ENCODE data around the gene NPHP4.
"Not testable (repeated sequence)": the region's sequence is repeated elsewhere in the genome, so short reads cannot be mapped to it uniquely, and the experiment has no call there.

Gene NPHP4

DNA sequence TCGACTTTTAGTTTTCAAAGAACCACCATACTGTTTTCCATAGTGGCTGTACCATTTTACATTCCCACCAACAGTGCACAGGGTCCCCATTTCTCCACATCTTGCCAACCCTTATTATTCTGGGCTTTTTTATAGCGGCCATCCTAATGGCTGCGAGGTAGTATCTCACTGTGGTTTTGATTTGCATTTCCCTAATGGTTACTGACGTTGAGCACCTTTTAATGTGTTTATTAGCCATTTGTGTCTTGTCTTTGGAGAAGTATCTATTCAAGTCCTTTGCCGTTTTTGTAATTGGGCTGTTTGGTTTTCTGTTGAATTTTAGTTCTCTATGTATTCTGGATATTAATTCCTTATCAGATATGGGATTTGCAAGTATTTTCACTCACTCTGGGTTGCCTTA lies 31.1 kb upstream of the NPHP4 start:
- DNase-seq (ENCODE audit: low read depth): no peak

DNA sequence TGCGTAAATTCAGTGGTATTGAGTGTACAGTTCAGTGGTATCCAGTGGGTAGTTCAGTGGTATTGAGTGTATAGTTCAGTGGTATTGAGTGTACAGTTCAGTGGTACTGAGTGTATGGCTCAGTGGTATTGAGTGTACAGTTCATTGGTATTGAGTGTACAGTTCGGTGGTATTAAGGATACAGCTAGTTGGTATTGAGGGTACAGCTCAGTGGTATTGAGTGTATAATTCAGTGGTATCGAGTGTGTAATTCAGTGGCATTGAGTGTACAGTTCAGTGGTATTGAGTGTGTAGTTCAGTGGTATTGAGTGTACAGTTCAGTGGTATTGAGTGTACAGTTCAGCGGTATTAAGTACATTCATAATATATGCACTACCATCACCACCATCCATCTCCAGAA lies 30.0 kb upstream of the NPHP4 start:
- no peak for DNase-seq (ENCODE audit: low read depth)

DNA sequence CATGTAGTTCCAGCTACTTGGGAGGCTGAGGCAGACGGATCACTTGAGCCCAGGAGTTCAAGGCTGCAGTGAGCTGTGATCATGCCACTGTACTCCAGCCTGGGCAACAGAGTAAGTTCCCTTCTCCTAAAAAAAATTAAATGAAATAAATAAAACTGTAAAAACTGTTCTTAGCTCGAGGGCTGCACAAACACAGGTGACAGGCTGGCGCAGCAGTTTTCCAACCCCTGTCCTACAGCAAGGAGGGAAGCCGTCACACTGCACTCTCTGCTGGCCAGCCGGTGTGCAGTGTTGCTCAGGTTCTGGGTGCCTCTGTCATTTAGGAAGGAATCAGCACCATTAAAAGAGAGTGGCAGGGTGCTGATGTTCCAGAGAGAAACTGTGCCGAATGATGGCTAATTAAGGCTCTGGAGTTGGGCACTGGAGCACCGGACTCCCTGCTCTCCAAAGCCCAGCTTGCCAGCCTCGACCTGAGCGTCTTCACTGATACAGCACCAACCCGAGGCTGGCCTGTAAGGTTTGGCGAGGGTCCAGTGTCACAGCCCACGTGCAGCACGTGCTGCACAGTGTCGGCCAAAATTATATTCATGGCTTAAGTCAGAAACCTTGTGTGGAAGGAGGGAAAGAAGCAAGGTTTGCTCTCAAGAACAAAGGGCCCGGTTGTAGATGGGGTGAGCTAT lies 27.1 kb upstream of the NPHP4 start:
- no peak for DNase-seq (ENCODE audit: low read depth)

DNA sequence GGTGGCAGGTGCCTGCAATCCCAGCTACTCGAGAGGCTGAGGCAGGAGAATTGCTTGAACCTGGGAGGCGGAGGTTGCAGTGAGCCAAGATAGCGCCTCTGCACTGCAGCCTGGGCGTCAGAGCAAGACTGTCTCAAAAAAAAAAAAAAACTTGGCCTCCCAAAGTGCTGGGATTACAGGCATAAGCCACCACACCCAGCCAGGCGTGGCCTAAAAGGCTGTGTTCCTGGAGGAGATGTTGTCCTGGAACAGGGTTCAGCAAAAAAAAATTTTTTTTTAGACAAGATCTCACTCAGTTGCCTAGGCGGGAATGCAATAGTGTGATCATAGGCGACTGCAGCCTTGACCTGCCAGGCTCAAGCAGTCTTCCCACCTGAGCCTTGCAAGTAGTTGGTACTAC lies 25.4 kb upstream of the NPHP4 start:
- DNase-seq (ENCODE audit: low read depth): not testable (repeated sequence)

DNA sequence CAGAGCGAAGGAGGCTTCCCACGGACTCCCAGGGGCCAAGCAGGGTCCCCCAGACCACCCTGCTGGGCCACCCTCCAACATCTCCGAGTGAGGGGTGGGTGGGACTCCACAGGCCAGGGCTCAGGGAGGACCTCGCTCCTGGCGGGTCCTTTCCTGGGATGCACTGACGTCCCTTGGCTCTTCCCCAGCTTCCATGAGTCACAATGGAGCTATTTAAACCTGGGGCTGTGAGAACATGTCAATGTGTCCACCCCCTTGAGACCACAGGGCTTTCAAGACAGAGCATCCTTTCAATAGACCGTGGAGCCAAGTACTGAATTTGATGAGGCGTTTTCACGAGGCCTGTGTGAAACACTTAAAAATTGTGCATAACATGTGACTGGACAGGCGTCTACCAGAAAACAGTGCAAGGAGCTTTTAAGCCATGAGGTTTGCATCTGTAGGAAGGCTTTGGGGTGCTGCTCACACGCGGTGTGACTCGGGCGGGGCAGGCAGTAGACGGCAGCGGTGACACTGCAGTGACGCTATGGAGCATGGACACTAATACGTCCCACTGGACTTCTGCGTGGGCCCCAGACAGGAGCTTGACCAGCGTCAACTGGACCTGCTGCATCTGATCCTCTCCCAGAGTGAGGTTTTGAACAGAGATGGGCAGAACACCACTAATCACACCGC lies 24.1 kb upstream of the NPHP4 start:
- DNase-seq (ENCODE audit: low read depth): no peak

DNA sequence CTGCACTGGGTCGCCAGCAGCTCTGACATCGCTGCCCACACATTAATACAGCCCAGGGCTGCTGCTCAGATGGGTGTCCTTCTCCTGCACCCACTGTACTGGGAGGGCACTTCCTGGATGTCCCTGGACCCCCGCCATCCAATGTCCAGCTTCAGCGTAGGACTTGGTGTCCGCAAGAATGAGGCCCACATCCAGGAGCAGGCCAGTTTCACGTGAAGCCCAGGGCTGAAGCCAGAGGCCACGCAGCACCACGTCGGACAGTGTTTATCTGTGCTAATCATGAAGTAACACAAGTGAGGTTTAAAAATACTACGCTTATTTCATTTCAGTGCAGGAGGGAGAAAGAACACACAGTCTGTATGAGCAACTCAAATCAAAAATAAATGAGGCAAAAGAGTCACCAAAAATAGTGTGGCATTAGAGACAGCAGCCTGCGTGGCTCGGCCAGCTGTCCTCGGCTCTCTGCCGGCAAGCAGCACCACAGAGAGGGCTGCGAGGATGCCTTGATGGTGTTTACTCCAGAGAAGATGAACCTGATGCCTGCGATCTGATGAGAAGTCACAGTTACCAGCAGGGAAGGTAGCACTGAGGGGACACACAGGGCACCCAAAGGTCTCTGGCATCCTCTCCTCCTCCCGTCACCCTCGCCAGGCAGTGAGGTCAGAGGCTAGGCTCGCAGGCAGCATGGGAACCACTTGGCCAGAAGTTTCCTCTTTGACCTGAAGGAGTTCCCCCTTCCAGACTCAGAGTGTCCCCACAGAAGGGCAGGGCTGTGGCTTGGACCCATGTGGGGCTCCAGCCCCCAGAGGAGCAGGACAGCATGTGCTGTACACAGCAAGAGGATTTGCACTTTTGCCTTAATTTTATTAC lies 22.1 kb upstream of the NPHP4 start:
- no peak for DNase-seq (ENCODE audit: low read depth)

DNA sequence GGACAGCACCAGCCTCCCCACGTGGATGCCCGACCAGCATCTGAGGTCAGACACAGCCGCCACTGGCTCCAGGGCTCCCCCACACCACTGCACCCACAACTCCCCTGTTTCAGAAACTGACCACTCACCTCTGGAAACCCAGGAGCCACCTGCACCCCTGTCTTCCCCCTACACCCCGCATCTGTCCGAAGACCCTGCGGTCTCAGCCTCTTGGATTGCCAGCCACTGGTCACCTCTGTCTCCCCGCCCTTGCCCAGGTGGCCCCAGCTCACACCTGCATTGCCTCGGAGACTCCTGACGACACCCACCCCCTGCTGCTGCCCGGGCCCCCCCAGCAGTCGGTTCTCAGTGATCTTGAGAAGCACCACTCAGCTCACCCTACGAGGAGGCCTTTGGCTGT lies 21.3 kb upstream of the NPHP4 start:
- DNase-seq (ENCODE audit: low read depth): no peak

DNA sequence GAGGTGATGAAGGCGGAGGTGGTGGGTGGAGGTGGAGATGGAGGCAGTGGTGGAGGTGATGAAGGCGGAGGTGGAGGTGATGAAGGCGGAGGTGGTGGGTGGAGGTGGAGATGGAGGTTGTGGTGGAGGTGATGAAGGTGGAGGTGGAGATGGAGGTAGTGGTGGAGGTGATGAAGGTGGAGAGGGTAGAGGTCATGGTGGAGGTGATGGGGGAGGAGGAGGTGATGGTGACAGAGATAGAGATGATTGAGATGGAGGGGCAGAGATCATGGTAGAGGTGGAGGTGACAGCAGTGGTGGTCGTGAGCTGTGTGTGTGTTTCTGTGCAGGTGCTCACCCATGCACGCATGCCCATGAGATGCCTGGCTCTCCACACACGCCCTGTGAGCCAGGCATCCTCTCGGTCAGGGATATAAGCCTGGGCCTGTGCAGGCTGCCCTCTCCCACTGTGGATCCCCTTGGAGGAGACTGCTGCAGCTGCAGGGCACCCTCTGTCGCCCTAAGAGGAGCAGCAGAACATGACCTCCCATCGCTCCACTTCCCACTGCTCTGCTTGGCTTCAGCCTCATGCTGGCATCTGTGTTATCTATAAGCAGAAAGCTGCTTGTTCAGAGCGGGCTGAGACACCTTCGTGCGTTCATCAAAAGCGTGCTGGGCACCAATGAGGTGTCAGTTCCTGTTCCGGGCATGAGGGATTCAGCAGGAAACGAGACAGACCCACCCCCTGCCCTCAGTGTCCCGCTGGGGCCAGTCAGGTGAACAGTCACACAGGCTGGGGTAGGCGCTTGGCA lies 20.5 kb upstream of the NPHP4 start:
- DNase-seq (ENCODE audit: low read depth): no peak

DNA sequence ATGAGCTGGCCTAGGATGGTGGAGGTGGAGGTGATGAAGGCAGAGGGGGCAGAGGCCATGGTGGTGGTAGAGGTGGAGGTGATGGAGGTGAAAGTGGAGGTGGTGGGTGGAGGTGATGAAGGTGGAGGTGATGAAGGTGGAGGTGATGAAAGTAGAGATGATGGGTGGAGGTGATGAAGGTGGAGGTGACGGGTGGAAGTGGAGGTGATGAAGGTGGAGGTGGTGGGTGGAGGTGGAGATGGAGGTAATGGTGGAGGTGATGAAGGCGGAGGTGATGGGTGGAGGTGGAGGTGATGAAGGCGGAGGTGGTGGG lies 19.7 kb upstream of the NPHP4 start:
- DNase-seq (ENCODE audit: low read depth): no peak

DNA sequence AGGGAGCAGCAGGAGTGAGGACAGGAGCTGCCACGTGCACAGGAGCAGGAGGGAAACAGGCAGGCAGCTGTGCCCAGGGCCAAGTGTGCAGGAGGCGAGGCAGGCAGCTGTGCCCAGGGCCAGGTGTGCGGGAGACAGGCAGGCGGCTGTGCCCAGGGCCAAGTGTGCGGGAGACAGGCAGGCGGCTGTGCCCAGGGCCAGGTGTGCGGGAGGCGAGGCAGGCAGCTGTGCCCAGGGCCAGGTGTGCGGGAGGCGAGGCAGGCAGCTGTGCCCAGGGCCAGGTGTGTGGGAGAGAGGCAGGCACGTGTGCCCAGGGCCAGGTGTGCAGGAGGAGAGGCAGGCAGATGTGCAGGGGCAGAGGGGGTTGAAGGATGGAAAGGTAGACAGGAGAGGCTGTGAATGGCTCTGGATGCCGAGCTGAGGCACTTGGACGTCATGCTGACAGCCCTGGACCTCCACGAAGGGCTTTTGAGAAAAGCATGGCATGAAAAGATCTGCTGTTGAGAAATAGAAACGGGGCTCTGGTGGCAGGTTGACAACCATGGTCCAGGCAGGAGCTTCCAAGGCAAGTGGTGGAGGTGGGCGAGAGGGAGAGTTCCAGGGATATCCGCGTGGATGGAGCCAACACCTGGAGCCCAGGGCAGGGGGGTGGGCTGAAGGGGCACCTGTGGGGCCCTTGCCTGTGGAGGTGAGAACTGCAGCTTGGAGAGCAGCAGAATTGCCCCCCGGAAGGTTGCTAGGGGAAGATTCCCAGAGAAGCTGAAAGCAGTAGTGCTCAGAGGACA lies 19.1 kb upstream of the NPHP4 start:
- no peak for DNase-seq (ENCODE audit: low read depth)

DNA sequence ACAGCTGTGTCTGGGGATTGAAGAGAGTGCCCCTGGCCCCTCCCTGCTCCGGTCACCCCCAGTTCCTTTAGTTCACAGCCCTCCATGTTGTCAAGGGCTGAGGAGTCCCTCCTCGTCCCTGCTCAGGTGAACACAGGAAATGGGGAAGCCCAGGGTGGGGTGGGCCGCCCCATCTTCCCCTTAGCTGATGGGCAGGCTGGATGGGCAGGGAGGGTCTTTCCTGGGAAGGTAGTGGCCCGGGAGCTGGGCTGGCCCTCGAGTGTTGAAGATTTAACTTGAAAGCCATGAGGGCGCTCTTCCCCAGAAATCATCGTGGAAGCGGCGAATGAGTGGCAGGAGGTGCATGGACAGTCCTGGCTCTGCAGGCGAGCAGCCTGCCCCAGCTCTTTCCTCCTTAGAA lies 18.3 kb upstream of the NPHP4 start:
- DNase-seq (ENCODE audit: low read depth): no peak

DNA sequence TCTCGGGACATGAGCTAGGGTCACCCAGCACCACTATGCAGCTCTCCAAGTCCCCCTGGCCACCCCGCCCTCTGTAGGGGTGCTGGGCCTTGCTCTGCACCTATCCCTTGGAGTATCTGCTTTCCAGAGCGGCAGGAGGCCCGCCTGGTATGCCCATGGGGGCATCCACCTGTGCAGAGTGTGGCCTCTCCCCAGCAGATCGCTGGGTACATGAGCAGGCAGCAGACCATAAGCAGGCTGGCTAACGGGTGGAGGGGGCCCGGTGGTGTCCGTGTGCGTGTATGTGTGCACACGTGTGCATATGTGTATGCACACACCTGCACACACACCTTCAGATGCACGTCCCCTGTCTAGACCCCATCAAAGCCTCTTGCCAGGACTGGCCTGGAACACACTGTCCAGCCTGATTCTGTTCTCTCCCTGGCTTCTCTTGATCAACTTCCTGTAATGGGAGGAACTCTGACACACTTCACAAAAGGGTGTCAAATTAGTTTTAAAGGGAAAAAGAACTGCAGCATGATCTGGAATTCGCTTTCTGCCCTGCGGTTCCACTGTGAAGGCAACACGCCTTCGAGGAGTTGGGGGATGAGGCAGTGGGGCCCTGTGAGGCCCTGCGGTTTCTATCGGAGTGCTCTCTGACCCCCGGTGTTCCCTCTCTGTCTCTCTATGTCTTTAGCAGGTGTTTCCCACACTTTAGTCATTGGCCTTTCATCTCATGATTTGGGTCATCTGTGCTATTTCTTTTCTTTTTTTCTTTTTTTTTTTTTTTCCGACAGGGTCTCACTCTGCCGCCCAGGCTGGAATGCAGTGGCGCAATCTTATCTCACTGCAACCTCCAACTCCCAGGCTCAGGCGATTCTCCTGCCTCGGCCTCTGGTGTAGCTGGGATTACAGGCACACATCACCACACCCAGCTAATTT lies 17.2 kb upstream of the NPHP4 start:
- no peak for DNase-seq (ENCODE audit: low read depth)

DNA sequence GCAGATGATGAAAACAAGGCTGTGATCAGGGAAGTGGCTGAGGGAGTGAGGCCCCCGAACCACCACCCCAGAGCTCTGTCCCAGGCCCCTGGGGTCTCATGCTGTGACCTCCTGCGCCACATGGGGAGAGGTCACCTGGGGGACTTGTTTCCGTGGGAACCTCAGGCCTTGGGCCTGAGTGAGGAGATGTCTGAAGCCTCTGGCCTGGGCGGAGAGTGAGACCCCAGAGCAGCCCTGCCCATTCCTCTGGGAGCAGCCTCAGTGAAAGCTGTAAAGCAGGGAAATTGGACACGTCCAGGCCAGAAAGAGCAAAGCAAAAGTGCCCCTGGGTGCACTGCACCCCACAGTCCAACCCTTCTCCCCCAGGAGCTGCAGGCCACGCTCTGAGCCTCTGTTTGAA lies 16.5 kb upstream of the NPHP4 start:
- no peak for DNase-seq (ENCODE audit: low read depth)

DNA sequence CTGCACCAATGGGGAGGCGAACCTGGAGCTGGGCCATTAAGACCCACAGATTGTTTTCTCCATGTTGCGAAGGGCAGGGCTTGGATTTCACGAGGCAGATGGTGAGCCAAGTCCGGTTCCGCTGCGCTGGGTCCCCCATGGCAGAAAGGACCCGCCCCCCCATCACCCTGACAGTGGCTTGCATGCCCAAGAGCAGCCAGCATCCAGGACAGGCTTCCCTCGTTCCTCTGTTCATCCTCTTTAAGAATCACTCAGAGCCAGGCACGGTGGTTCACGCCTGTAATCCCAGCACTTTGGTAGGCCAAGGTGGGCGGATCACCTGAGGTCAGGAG lies 15.8 kb upstream of the NPHP4 start:
- no peak for DNase-seq (ENCODE audit: low read depth)

DNA sequence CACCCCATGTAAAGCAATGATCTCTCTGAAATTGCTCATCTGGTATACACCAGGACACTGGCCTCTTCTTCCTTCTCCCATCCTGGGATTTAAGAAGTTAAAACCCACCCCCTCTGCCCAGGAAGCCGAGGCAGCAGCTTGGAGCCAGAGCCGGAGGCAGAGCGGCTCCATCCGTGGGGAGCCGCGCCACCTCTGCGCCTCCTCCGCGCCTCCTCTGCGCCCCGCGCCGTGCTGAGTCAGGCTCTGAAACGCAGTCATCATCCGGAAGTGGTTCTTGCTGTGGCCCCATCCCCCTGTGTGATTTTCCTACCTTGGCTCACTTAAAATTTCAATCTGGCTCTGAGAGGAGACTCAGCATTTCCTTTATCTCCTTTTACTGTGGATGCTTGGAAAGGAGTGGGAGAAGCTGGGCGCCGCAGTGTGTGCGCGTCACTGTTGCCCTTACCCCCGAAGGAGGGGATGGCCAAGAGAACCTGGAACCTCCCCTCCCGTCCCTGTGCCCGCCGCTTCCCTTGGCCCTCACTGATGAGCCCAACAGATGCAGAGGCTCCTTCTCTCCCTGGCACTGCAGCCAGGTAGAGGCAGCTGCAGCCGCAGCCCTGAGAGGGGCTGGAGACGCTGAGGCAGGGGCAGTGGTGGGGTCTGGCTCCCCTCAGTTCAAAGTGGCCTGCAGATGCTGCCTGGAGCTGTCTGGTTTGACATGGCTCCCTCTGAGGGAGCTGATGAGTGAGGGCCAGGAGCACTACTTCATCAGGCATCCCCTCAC lies 15.3 kb upstream of the NPHP4 start:
- DNase-seq (ENCODE audit: low read depth): no peak

DNA sequence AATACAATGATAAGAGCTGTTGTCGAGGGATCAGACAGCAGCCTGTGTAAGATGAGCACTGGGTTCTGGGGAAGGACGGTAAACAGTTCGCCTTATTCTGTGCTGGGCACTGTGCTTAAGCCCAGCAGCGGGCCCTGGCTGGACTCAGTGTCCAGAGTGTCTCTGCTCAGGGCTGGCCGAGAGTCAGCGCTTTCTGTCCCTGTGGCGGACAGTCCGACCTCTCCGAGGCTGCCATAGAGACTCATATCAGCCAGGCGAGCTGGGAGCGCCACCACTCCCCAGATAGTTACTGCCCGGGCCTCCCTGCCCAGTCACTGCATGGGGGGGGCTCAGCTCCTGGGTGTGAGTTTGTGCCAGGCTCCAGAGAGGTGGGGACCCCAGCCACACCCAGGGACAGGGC lies 14.7 kb upstream of the NPHP4 start:
- DNase-seq (ENCODE audit: low read depth): no peak

DNA sequence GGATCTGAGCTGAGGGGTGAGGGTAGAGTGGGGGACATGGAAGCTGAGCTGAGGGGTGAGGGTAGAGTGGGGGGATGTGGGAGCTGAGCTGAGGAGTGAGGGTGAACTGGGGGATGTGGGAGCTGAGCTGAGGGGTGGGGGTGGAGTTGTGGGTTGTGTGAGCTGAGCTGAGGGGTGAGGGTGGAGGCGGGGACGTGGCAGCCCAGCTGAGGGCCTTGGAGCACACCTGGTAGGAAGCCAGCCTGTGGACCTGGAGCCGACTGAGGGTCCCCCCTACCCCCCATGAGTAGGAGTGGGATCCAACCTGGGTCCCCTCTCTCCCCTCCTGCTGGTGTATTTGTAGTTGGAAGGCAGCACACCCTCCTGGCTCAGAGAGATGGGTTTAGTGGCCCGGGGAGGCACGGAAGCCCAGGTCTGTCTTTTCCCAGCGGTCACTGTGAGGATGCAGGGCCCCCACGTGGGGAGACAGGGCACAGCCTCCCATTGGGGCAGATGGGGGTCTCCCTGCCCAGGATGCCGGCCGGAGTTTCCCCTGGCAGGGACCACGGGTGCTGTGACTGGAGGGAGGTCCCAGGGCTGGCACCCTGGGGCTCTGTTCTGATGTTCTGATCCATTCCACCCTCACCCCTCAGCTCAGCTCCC lies 13.2 kb upstream of the NPHP4 start:
- DNase-seq (ENCODE audit: low read depth): no peak

DNA sequence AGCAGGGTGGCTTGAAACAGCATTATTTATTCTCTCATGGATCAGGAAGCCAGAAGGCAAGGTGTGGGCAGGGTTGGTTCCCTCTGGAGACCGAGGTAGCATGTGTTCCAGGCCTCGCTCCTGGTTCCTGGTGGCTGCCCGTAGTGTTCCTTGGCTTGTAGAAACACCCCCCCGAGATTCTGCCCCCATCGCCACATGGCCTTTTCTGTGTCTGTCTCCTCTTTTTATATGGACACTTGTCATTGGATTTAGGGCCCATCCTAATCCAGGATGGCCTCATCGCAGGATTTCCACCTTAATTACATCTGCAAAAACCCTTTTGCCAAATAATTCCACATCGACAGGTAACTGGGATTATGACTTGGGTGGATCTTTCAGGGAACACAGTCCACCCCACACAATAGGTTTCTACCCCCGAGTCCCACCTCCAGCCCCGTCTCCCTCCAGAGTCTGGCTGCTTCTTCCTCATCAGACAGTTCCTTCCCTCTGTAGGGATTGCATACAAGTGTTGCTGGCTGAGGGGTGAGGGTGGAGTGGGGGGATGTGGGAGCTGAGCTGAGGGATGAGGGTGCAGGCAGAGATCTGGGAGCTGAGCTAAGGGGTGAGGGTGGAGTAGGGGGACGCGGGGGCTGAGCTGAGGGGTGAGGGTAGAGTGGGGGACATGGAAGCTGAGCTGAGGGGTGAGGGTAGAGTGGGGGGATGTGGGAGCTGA lies 12.3 kb upstream of the NPHP4 start:
- no peak for DNase-seq (ENCODE audit: low read depth)
